OCI-M2 (cell line): ENCODE data around the gene SBK2.

Source experiments
- DNase-seq: peaks from one replicate; lab custom pipeline; 2025; ENCODE audit not compliant: unreplicated experiment; lab: John Stamatoyannopoulos, UW

Gene SBK2

DNA sequence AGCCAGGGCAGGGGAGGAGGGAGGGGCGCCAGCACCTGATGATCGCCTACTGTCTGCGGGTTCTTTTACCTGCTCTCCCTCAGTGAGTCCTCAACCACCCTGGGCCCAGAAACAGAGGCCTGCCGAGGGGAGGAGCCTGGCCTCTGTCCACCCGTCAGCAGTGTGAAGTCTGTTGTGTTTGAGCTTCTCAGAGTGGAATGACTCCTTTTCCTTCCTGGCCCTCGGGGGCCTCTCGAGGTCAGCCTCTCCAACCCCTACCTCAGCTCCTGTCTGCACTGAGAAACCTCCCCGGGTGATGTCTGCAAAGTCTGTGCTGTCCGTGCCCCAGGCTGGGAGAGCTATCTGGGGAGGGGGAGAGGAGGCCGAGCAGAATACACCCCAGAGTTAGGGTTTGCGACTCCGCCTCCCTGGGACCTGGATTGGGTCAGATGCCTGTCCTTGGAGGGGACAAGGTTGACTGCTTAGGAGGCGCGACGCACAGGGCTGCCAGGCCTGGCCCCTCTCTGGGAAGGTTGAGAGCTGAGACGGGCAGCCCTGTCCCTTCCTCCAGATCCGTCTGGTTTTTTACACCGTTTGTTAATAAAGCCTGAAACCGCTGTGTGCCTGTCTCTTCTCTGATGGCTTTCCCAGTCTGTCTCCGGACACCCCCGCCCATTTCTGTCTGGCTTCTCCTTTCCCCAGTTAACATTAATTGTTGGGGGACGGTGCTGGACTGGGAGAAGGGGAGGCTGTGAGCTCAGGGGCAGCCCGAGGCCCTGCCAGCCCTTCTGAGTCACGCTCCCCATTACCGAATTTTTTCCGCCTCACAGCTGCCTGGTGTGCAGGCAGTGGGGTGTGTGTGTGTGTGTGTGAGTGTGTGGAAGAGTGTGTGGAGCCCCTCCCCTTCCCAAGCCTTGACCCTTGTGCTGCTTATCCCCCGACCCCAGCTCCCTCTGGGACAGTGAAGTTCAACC, 49.7 kb downstream of the SBK2 start:
- DNase-seq: no peak

DNA sequence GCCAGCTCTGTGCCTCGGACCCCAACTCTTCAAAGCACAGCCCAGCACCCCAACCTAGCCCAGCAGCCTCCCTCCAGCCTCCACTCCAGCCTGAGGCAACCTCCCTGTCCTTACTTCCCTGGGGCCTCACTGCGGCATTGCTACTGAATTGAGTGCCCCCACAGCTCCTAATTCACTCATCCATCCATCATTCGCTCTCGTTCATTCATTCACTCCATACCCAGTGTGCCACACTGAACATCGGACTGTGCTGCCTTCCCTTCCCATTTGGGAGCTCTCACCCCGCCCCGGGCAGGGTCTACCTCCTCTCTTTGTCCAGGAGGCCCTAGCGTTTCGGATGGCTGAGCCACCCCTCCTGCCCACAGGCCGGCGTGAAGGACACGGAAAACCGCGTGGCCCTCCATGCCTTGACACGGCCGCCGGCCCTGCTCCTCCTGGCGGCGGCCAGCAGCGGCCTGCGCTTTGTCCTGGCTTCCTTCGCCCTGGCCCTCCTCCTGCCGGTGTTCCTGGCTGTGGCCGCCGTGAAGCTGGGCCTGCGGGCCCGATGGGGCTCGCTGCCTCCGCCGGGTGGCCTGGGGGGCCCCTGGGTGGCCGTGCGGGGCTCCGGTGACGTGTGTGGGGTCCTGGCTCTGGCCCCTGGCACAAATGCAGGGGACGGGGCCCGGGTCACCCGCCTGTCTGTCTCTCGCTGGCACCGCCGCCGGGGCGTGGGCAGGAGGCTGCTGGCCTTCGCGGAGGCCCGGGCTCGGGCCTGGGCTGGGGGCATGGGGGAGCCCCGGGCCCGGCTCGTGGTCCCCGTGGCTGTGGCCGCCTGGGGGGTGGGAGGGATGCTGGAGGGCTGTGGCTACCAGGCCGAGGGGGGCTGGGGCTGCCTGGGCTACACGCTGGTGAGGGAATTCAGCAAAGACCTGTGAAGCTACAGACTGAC, 50.6 kb downstream of the SBK2 start:
- DNase-seq: no peak

DNA sequence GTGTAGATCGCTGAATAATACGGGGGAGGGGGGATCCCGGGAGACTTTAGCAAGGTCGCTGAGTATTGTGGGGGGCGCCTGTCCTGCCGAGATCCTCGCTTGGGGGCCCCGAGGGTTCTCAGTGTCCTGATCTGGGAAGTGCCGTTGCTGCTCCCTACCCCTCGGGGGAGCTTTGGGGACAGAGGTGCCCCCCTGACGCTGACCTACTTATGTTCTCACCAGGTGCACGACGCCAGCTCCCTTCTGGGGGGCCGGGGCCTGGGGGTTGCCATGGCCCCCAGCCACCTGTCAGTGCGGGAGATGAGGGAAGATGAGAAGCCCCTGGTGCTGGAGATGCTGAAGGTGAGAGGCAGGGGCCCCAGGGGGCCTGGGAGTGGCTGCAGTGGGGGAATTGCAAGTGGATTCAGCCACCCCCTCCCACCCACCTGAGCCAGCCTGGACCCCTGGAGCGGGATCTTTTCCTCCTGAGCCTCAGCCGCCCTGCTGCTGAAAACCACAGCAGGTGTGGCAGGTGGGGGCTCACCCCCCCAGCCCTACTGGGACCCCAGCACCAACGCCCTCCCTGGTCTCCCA, 51.4 kb downstream of the SBK2 start:
- no peak for DNase-seq

DNA sequence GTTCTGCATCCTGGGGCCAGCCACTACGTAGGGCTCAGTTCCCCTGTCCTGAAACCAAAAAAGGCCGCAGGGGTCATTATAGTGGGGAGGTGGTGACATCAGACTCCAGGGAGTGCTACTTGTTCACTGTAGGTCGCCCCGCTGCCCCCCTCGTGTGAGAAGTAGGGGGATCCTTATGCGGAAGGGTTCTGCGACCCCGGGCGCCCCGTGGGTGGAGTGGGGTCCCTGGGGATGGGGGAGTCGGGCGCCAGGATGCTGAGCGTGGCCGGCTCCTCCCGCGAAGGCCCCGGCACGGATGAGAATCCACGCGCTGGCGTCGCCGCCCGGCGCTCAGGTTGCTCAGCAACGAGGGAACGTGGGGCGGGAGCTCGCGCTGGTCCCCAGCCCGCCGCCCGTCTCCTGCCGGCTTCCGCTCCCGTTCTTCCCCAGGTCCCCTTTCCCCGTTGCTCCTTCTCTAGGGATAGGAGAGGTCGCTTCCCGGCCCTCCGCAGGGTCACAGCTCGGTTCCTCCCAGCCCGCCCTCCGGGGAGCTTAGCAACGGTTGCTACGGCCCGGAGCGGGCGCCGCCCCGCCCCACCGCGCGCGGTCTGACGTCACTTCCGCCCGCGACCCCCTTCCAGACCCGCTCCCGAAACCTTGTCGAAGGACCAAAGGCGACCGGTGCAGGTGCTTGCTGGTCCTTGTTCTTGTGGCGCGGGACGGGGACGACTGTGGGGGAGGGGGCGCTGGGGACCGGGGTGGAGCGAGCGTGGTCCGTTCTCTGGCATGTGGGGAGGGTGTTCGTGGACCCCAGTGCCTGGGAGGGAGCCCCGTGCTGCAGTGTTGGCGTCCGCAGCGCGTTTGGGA, 52.1 kb downstream of the SBK2 start, which contains the start of gene NAT14:
TSS of gene NAT14 (plus strand) at position 596 of the 846 bp plus-strand sequence. CDS start 521 bp downstream, outside the sequence.
- DNase-seq: peak; percentile 13

DNA sequence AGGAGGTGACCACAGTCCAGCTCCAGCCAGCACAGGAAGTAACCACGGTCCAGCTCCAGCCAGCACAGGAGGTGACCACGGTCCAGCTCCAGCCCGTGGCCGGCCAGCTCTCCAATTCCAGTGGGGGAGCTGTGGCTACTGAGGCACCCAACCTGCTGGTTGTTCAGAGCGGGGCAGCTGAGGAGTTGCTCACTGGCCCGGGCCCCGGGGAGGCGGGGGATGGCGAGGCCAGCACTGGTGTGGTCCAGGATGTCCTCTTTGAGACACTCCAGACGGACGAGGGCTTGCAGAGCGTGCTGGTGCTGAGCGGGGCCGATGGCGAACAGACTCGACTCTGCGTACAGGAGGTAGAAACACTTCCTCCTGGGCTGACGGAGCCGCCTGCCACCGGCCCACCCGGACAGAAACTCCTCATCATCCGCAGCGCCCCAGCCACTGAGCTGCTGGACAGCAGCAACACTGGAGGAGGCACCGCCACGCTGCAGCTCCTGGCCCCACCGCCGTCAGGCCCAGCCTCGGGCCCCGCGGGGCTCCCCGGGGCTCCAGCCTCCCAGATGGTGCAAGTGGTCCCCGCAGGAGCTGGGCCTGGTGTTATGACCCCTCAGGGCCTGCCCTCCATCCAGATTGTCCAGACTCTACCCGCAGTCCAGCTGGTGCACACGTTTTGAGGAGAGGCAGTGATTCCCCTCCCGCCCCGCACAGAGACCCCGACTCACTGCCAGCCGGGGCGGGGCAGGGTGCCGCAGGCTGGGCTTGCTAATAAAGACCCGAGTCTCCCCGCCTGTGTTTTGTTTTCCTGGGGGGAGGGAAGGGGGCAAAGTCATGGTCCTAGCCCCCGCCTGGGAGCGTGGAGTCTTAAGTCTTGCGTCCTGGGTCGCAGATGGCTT, 53.0 kb downstream of the SBK2 start:
- no peak for DNase-seq

DNA sequence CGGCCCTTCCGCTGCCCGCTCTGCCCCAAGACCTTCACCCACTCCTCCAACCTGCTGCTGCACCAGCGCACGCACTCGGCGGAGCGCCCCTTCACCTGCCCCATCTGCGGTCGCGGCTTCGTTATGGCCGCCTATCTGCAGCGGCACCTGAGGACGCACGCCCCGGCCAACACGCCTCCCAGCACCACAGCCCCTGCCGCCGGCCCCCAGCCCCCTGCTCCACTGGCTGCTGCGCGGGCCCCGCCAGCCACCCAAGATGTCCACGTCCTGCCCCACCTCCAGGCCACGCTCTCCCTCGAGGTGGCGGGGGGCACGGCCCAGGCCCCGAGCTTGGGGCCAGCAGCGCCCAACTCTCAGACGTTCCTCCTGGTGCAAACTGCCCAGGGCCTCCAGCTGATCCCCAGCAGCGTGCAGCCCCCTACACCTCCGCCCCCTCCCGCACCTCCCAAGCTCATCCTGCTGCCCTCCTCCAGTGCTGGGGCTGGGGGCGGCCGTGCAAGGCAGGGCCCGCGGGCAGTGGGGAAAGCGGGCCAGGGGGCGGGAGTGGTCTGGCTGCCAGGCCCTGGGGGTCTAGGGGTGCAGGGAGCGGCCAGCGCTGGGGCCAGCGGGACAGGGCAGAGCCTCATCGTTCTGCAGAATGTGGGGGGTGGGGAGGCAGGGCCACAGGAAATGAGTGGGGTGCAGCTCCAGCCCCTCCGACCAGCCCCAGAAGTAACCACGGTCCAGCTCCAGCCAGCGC, 53.8 kb downstream of the SBK2 start:
- DNase-seq: no peak

DNA sequence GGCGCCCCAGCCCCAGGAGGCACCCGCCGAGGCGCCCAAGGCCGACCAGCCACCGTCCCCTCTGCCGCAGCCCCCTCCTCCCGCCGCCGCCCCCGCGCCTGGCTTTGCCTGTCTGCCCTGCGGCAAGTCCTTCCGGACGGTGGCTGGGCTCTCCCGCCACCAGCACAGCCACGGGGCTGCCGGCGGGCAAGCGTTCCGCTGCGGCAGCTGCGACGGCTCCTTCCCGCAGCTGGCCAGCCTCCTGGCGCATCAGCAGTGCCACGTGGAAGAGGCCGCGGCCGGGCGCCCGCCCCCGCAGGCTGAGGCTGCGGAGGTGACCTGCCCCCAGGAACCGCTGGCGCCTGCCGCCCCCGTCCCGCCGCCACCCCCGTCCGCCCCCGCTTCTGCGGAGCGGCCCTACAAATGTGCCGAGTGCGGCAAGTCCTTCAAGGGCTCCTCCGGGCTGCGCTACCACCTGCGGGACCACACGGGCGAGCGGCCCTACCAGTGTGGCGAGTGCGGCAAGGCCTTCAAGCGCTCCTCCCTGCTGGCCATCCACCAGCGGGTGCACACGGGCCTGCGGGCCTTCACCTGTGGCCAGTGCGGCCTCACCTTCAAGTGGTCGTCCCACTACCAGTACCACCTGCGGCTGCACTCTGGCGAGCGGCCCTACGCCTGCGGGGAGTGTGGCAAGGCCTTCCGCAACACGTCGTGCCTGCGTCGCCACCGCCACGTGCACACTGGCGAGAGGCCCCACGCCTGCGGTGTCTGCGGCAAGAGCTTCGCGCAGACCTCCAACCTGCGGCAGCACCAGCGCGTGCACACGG, 54.6 kb downstream of the SBK2 start:
- DNase-seq: no peak

DNA sequence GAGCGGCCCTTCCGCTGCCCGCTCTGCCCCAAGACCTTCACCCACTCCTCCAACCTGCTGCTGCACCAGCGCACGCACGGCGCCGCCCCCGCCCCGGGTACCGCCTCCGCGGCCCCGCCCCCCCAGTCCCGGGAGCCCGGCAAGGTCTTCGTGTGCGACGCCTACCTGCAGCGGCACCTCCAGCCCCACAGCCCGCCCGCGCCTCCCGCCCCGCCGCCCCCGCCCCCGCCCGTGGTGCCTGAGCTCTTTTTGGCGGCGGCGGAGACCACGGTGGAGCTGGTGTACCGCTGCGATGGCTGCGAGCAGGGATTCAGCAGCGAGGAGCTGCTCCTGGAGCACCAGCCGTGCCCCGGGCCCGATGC, 55.2 kb downstream of the SBK2 start:
- DNase-seq: no peak

DNA sequence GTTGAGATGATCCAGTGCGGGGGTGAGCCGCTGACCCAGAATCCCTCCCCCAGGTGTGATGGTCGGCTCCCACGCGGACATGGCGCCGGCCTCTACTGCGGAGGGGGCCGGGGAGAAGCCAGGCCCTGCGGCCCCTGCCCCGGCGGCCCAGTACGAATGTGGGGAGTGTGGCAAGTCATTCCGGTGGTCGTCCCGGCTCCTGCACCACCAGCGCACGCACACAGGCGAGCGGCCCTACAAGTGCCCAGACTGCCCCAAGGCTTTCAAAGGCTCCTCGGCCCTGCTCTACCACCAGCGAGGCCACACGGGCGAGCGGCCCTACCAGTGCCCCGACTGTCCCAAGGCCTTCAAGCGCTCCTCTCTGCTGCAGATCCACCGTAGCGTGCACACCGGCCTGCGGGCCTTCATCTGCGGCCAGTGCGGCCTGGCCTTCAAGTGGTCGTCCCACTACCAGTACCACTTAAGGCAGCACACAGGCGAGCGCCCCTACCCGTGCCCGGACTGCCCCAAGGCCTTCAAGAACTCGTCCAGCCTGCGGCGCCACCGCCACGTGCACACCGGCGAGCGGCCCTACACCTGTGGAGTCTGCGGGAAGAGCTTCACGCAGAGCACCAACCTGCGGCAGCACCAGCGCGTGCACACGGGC, 55.7 kb downstream of the SBK2 start:
- no peak for DNase-seq

DNA sequence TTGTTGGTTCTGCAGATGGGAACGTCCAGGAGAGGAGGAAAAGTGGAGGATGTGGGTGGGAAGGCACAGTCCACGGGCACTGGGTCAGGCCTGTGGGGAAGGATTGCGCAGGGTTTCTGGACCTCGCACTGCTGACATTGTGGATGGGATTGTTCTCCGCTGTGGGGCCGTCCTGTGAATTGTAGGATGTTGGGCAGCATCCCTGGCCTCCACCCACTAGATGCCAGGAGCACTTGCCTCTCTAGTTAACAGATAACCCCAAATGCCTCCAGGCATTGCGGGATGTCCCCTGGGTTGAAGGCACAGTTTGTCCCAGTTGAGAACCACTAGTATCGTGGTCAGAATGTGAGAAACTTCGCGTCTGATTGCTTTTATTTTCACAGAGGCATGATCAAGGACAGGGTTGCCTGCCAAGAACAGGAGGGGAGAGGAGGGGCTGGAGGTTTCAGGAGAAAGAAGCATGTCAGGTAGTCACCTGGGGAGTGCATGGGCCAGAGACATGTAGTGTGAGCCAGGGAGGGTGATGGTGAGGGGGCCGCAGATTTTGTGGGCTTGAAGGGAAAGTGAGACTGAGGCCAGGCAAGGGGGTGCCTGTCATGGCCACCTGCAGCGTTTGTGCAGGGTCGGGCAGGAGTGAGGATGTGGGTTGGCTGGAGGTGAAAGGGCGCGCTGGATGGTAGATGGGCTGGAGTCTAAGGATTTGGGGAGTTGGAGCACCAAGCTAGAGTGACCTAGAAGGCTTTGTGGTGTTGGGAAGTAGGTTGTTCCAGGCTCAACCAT, 57.3 kb downstream of the SBK2 start:
- DNase-seq: no peak

DNA sequence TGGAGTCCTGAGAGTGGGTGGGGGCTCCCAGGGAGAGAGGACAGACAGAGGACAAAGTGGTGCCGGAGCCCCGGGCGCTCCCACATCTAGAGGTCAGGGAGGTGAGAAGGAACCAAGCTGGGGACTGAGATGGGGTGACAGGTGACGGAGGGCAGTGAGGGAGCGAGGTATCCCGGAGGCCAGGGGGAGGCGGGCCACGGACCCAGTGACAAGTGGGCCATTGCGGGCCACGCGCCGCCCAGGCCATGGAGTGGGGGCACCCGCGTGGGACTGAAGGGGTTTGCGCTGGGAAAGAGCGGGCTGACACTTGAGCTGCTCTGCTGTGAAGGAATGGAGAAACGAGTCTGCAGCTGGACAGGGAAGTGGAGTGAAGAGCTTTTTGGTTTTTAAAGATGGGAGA, 57.9 kb downstream of the SBK2 start:
- no peak for DNase-seq
